ENCODE results near the gene PAXX.

DNA sequence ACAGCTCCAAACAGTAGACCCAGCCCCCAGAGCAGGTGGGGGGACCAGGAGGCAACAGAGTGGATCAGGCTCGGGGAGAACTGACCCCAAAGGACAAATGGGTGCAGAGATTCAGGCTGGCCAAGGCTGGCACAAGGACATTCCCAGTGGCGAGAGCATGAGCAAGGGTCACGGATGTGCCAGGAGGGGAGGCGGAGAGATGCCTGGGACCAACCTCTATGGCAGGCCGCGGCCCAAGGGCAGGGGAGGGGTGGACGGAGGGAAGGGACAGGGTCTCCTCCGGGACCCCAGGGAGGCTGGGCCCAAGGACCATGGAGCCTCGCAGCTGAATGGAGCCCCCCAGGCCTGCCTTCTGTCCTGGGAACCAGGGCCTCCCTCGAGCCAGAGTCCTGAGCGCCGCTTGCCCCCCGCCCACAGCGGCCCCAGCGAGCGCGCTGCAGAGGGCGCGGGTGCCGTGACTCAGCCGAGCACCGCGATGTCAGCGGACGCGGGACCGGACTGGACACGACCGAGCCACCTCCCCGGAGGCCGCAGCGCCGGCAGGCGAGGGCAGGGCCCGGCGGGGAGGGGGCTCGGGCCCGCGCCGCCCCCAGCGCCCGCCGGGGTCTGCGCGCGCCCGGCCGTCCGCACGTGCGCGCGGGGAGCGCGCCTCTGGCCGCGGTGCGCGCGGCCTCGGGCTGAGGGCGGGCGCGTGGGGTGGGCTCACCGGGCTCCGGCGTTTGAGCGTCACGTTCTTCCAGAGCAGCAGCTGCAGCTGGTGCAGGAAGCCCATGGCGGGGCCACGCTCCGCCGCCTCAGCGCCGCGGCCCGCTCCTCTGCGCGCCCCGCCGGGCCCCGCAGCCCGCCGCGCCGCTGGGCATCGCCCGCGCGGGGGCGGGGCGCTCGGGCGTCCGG is 35.4 kb downstream of the PAXX start, which contains the start of gene ABCA2:
- TF ChIP-seq CTCF (IDR thresholded peaks at IDR 0.05; ENCODE audit: insufficient read depth, low read length, poor library complexity, severe bottlenecking), result no peak
- TF ChIP-seq EZH2phosphoT487 (conservative IDR thresholded peaks at IDR 0.05; ENCODE audit: low read length), result no peak
